Esophagus muscularis mucosa (tissue), 3 donors: ENCODE results near the gene PLEKHG1.

Source experiments
- POLR2AphosphoS5 ChIP-seq, 2 donors: sonication (generic); formaldehyde crosslinking; IDR thresholded peaks; one replicate each; pipeline ENCODE4 v1.6.1; 2017; ENCODE audit warnings: antibody characterized with exemption in 2 of 2
- TF ChIP-seq, protein P1 (sequence below), 3 experiments: fragments of 200-600 bp in 2 of 3; fragments of 450-650 bp in 1 of 3; sonication (generic) in 2 of 3; IDR thresholded peaks; one replicate each; pipeline ENCODE4 v1.5.1; 2017 to 2019; ENCODE audit warnings: antibody characterized with exemption in 3 of 3, mild to moderate bottlenecking in 2 of 3, moderate library complexity in 1 of 3

- TF ChIP-seq, protein P1, sequence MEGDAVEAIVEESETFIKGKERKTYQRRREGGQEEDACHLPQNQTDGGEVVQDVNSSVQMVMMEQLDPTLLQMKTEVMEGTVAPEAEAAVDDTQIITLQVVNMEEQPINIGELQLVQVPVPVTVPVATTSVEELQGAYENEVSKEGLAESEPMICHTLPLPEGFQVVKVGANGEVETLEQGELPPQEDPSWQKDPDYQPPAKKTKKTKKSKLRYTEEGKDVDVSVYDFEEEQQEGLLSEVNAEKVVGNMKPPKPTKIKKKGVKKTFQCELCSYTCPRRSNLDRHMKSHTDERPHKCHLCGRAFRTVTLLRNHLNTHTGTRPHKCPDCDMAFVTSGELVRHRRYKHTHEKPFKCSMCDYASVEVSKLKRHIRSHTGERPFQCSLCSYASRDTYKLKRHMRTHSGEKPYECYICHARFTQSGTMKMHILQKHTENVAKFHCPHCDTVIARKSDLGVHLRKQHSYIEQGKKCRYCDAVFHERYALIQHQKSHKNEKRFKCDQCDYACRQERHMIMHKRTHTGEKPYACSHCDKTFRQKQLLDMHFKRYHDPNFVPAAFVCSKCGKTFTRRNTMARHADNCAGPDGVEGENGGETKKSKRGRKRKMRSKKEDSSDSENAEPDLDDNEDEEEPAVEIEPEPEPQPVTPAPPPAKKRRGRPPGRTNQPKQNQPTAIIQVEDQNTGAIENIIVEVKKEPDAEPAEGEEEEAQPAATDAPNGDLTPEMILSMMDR (IDR thresholded peaks at IDR 0.05), result no peak
- TF ChIP-seq POLR2AphosphoS5 (IDR thresholded peaks at IDR 0.05), result no peak
Measured at GRCh38 chr6:150592377-150592995, 7.2 kb upstream of the PLEKHG1 start.
